PC-3 (cell line): Measurements from ENCODE around the gene KCTD6.
"Not testable (repeated sequence)": the region's sequence is repeated elsewhere in the genome, so short reads cannot be mapped to it uniquely, and the experiment has no call there.

Experiments used
- CTCF ChIP-seq: fragments of 300-600 bp; sonication (generic); conservative IDR thresholded peaks from 2 replicates; pipeline ENCODE4 v1.5.1; 2017; ENCODE audit warnings: antibody characterized with exemption, low read depth, mild to moderate bottlenecking, low read length
- EZH2 ChIP-seq: fragments of 300-600 bp; sonication (generic); IDR thresholded peaks from one replicate; pipeline ENCODE4 v1.6.1; 2017; ENCODE audit warnings: antibody characterized with exemption, mild to moderate bottlenecking, low read length; ENCODE audit not compliant: unreplicated experiment
- EZH2phosphoT487 ChIP-seq: fragments of 300-600 bp; sonication (generic); IDR thresholded peaks from 2 replicates; pipeline ENCODE4 v1.6.1; 2018; ENCODE audit warnings: mild to moderate bottlenecking, antibody characterized with exemption, low read length, borderline replicate concordance

GRCh38 chr3:58527440-58527839, 35.5 kb downstream of the KCTD6 start:
- not testable (repeated sequence) for TF ChIP-seq EZH2, CTCF, EZH2phosphoT487
